Motor neuron (in vitro differentiated cells): ENCODE results near the gene TPMT. TPM values are rescaled to one million over a fixed set of nuclear protein-coding genes. Genes with fewer than 3 reads are reported as not detected.
A peak's percentile ranks its signal among the peaks of the same experiment; 100 is the strongest.
"Not testable (repeated sequence)": the region's sequence is repeated elsewhere in the genome, so short reads cannot be mapped to it uniquely, and the experiment has no call there.

Experiments used
- ATAC-seq, 8 experiments: fragments of 200-7000 bp; cut with Tn5 transposase; replicated peaks in 6 of 8; 2 replicates each; pipeline ENCODE4 v1.8.0; 2021; ENCODE audit warnings: mild to moderate bottlenecking in 8 of 8, moderate library complexity in 8 of 8
- H3K27ac ChIP-seq, 2 donors: fragments of 250-450 bp; sonication (Bioruptor Pico); 2 replicates each; pipeline ENCODE4 v1.9.0; 2021; ENCODE audit warnings: antibody characterized with exemption in 2 of 2, mild to moderate bottlenecking in 2 of 2, moderate library complexity in 1 of 2
- H3K4me1 ChIP-seq, 2 donors: fragments of 250-450 bp; sonication (Bioruptor Pico); replicated peaks in 1 of 2; 2 replicates each; pipeline ENCODE4 v1.6.1; 2021; ENCODE audit warnings: antibody characterized with exemption in 2 of 2, mild to moderate bottlenecking in 2 of 2, moderate library complexity in 1 of 2
- H3K4me3 ChIP-seq, 5 donors: fragments of 250-450 bp; sonication (Bioruptor Pico); 2 replicates each; pipeline ENCODE4 v1.9.0; 2021; ENCODE audit warnings: antibody characterized with exemption in 5 of 5, mild to moderate bottlenecking in 5 of 5, moderate library complexity in 4 of 5
- WGBS, 10 experiments: fragments of 450-650 bp; shearing (Covaris generic); methylation state at CpG; one replicate each; pipeline ENCODE4 v1.0.0; 2022; 5-methylcytosine and 5-hydroxymethylcytosine counted together
- in situ Hi-C, 9 experiments: fragments of 400-800 bp; cut with MboI; loops; one replicate each; pipeline ENCODE4 v1.15.0; 2021; ENCODE audit warnings: low sequenced_read_pairs in 9 of 9, low pct_unique_long_range_greater_than_20kb in 2 of 9; ENCODE audit not compliant: unreplicated experiment in 9 of 9
- total RNA-seq, 8 experiments: library from RNA; unstranded; fragments of 300-600 nt; gene quantifications; 2 replicates each; pipeline versions ENCODE4 v1.2.3 to v1.2.4, GENCODE V29; 2022

TPMT gene
- total RNA-seq, 8 experiments from 2014 or later = 6.7 to 24.3 (median 13.7) TPM

DNA sequence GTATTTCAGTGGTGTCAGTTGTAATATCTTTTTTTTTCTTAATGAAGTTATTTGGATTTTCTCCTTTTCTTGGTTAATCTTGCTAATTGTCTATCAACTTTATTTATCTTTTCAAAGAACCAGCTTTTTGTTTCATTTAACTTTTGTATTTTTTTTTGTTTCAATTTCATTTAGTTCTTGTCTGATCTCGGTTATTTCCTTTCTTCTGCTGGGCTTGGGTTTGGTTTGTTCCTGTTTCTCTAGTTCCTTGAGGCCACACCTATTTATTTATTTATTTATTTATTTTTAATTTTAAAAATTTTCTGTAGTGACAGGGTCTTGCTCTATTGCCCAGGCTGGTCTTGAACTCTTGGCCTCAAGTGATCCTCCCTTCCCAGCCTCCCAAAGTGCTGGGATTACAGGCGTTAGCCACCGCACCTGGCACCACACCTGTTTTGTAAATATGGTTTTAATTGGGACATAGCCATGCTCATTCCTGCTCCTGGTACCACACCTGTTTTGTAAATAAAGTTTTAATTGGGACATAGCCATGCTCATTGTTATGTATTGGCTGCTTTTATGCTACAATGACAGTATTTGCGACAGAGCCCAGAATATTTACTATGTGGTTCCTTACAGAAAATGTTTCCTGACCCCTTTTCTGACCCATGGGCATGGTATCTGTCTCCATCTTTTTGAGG is 22.5 kb upstream of the TPMT start:
- Histone ChIP-seq H3K4me3 (no peak overlapping the region), H3K27ac (no peak overlapping the region), H3K4me1 (no peaks in the 10 kb centered on the region)
- 86 to 100% (median 95%) methylated on average over 1 to 4 of the region's 4 CpGs for WGBS, 10 experiments
- no peak for ATAC-seq
- in situ Hi-C loops = no loop called here

DNA sequence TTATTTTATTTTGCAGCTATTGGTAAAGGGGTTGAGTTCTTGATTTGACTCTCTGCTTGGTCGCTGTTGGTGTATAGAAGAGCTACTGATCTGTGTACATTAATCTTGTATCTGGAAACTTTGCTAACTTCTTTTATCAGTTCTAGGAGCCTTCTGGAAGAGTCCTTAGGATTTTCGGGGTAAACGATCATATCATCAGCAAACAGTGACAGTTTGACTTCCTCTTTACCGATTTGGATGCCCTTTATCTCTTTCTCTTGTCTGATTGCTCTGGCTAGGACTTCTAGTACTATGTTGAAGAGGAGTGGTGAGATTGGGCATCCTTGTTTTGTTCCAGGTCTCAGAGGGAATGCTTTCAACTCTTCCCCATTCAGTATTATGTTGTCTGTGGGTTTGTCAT is 21.3 kb upstream of the TPMT start:
- H3K27ac ChIP-seq, H3K4me1 ChIP-seq, H3K4me3 ChIP-seq, in situ Hi-C loops, ATAC-seq: not testable (repeated sequence)
- 60 to 100% (median 89%) methylated on average over 1 to 4 of the region's 4 CpGs; no CpG with 5 or more reads in 1 of the 10 experiments for WGBS, 10 experiments

DNA sequence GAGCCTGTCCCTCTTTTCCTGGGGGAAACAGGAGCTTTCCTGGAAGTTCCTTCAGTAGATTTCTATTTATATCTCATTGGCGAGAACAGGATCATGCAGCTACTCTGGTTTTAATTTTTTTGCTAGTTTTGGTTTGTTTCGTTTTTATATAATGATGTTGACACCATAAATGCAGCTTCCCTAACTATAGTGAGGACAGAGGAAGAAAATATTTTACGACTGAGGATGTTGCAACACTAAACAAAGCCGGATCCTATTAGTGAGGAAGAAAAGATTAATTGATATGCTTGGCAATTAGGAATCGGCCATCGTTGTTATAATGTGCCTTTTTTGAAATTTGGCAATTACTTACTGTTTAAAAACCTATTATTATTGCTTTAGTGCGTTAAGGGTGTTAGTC is 17.0 kb upstream of the TPMT start:
- Histone ChIP-seq H3K27ac (no peak overlapping the region), H3K4me1 (no peaks in the 10 kb centered on the region), H3K4me3 (no peak overlapping the region)
- no peak for ATAC-seq
- WGBS, 10 experiments = 33 to 100% (median 78%) methylated on average over 1 to 7 of the region's 7 CpGs
- in situ Hi-C loops = no loop called here

DNA sequence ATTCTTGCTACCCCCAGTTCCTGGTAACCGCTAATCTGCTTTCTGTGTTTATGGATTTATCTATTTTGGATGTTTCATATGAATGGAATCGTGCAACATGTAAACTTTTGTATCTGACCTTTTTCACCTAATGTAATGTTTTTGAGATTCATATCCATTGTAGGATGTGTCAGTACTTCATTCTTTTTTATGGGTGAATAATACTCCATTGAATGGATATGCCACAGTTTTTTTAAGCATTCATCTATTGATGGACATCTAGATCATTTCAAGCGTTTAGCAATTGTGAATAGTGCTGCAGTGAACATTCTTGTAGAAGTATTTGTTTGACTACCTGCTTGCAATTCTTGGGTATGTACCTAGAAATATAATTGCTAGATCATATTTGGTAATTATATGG is 13.4 kb upstream of the TPMT start:
- H3K27ac ChIP-seq = no peak overlapping the region
- H3K4me3 ChIP-seq = no peak overlapping the region
- H3K4me1 ChIP-seq = no peaks in the 10 kb centered on the region
- 94 to 100% (median 100%) methylated on average over 1 to 3 of the region's 3 CpGs; no CpG with 5 or more reads in 1 of the 10 experiments for WGBS, 10 experiments
- no peak for ATAC-seq
- in situ Hi-C loops = no loop called here

DNA sequence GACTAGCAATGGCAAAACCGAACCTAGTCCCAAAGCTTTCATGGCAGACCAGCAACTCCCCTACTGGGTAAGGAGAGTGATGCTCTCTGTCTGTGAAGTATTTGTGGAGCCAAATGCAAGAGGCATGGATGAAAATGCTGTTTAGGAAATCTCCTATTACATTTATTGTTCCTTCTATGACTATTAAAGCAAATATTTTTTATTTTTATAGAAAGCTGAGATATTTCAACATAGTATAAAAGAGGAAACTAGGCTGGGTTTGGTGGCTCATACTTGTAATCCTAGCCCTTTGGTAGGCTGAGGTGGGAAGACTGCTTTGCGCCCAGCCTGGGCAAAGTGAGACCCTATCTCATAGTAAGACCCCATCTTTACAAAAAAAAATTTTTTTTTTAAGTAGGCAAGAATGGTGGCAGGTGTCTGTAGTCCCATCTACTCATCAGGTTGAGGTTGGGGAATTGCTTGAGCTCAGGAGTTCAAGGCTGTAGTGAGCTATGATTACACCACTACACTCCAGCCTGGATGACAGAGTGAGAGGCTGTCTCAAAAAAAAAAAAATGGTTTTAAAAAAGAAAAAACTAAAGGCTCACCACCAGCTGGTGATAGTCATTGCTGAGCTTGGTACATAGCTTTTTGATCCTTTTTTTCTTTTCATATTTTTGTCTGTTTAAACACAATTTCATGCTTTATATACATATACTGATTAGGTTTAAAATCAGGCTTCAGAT is 11.6 kb upstream of the TPMT start:
- Histone ChIP-seq H3K27ac (no peak overlapping the region), H3K4me3 (no peak overlapping the region), H3K4me1 (no peaks in the 10 kb centered on the region)
- 83 to 100% (median 97%) methylated on average over 1 to 2 of the region's 2 CpGs for WGBS, 10 experiments
- in situ Hi-C loops = no loop called here
- ATAC-seq = no peak

DNA sequence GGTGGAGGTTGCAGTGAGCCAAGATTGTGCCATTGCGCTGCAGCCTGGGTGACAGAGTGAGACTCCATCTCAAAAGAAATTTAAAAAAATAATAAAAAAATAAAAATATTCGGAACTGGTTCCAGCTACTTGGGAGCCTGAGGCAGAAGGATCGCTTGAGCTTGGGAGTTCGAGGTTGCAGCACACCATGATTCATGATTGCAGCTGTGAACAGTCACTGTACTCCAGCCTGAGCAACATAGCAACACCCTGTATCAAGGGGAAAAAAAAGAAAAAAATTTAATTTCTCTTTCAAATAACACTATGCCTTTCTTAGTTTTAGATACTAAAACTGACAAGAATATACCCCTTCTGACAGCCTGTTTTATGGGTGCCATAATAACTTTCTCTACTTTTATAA is 10.9 kb upstream of the TPMT start:
- ATAC-seq = no peak
- WGBS, 10 experiments = 84 to 100% (median 98%) methylated on average over 3 to 4 of the region's 4 CpGs; no CpG with 5 or more reads in 2 of the 10 experiments
- Histone ChIP-seq H3K4me1 (no peaks in the 10 kb centered on the region), H3K4me3 (no peak overlapping the region), H3K27ac (no peak overlapping the region)
- in situ Hi-C loops = no loop called here

DNA sequence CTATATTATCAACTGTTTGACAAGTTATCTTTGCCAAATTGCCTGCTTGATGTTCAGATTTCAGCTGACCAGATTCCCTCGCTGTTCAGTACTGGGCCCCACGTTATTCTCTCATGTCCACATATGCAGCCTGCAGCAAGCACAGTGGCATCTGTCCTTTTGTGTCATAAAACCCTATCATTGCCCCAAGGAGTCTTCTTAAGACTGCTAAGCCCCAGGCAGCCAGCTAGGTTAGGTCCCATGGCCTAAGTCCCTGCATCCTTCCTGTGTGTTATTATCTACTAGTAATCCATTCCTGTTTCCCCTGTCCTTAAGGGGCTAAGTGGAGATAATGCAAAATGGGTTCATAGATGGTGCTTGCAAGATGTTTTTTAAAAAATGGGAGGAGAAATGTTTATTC is 7.5 kb upstream of the TPMT start:
- in situ Hi-C loops = no loop called here
- 65 to 100% (median 82%) methylated on average over 1 to 2 of the region's 2 CpGs; no CpG with 5 or more reads in 6 of the 10 experiments for WGBS, 10 experiments
- no peak overlapping the region for H3K4me3 ChIP-seq
- H3K27ac ChIP-seq = no peak overlapping the region
- ATAC-seq = no peak
- no peaks in the 10 kb centered on the region for H3K4me1 ChIP-seq

DNA sequence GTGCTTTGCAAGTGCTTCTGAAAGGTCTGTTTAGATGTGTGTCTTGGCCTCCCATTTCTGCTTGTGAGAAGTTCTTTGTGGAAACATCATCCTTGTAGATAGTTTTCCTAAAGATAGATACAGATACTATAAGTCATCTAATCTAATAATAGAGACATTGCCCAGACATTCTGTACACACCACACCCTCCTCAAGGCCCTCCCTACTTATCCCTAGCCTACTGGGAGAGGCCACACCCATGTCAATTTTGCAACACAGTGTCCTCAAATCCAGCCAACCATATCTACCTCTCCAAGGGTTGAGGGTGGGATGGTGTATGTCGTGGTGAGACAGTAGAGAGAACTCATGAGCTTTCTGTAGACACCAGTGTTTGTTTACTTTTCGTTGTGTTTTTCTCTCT is 6.6 kb upstream of the TPMT start:
- ATAC-seq = peak in 3 of 8 experiments; percentile 50 to 94 (median 93)
- in situ Hi-C loops = no loop called here
- WGBS, 10 experiments = 33 to 100% (median 92%) methylated on average over 1 to 2 of the region's 2 CpGs; no CpG with 5 or more reads in 4 of the 10 experiments
- H3K27ac ChIP-seq = no peak overlapping the region
- no peak overlapping the region for H3K4me3 ChIP-seq
- H3K4me1 ChIP-seq = no peaks in the 10 kb centered on the region

DNA sequence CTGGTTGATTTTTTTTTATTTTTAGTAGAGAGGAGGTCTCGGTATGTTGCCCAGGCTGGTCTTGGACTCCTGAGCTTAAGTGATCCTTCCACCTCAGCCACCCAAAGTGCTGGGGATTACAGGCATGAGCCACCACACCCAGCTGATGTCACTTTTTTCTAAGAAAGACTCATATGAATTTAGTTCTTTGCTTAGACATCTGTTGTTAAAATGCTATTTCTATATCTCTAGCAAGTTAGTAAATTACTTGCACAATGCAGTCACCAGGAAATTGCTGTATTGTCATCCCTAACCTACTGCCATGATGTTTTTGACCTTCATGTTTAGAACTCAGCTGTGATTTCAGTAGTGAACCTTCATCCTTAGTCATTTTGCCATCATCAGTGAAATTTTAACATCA is 6.0 kb upstream of the TPMT start:
- no peak overlapping the region for H3K27ac ChIP-seq
- in situ Hi-C loops = no loop called here

DNA sequence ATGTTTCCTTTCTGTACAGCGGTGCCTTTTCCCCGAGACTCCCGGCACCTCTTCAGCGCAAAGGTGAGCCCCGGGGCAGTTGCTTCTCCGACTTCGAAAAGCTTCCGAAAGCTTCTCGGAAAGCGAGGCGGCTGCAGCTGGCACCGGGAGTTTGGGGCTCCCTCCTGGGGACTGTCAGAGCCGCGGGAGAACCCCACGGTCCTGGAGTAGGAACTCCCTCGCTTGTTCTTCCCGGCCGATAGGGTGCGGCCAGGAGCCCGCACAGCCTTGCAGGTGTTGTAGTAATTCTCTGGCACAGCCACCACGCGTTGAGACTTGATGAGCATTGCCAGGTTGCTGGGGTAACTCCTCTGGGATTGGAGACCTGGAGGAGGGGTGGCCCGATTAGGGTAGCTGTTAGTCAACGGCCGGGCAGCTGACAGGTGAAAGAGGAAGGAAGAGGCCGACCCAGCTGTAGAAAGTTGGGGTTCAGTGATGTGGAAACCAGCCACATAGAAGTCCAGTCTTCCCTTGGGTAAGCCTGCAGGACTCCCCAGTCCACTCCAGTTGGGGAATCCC is 1.1 kb upstream of the TPMT start:
- Histone ChIP-seq H3K4me3 (peak overlapping the region; percentile 69 to 88 (median 79)), H3K4me1 (peaks cover 8 to 9% of the 10 kb centered on the region in 2 donors), H3K27ac (peak overlapping the region; percentile 58 to 62)
- in situ Hi-C loops = no loop called here
- 0 to 40% (median 5%) methylated on average over 3 to 9 of the region's 26 CpGs; no CpG with 5 or more reads in 7 of the 10 experiments for WGBS, 10 experiments
- peak; percentile 0 to 14 (median 5) for ATAC-seq

More for the DNA sequence above, 6.0 kb upstream of the TPMT start:
- Histone ChIP-seq H3K4me3 (no peak overlapping the region), H3K4me1 (peaks cover 0 to 2% of the 10 kb centered on the region in 2 donors)
- peak in 2 of 8 experiments; percentile 73 for ATAC-seq
- whole genome bisulfite sequencing, 10 experiments = 75 to 100% (median 83%) methylated on average over 1 of the region's 1 CpG; no CpG with 5 or more reads in 7 of the 10 experiments

DNA sequence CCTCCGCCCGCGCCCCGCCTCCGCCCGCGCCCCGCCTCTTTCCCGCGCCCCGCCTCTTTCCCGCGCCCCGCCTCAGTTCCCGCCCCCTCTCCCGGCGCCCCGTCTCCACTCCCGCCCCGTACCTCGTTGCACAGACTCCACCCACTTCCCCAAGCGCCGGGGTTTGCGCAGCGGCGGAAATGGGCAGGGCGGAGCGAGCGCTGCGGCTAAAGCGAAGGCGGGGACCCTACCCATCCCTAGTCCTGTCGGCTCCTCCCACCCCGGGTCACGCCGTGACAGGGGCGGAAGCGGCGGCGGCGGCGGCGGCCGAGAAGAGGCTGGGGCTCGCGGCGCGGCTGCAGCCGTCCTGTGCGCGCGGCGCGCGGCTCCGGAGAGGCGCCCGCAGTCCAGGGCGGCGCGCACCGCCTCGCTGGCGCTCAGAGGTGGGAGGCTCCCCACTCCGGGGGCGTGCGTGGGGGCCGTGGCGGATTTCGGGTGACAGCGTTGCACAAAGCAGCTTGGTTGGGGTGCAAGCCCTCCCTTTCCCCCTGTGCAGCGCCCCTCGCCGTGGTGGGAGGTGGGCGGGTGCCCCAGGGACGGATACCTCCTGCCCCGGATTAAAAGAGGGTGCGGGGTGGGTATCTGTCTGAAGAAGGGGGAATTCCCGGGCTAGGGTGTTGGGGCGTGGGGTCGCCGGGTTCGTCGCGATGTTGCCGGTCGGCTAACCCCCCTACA is 430 bp upstream of the TPMT start, which contains the start of gene KDM1B:
Gene KDM1B, plus strand, starts transcription at position 273 of the 714 bp plus-strand sequence. CDS start 4,474 bp downstream, outside the sequence.
- in situ Hi-C loops = no loop called here
- Histone ChIP-seq H3K4me1 (peaks cover 8 to 9% of the 10 kb centered on the region in 2 donors), H3K27ac (peak within 1 kb of the TSS; percentile 83 to 88), H3K4me3 (peak within 1 kb of the TSS; percentile 69 to 88 (median 79))
- WGBS, 10 experiments = no CpG with 5 or more reads among the region's 87 CpGs
- peak; percentile 83 to 95 (median 93) for ATAC-seq

DNA sequence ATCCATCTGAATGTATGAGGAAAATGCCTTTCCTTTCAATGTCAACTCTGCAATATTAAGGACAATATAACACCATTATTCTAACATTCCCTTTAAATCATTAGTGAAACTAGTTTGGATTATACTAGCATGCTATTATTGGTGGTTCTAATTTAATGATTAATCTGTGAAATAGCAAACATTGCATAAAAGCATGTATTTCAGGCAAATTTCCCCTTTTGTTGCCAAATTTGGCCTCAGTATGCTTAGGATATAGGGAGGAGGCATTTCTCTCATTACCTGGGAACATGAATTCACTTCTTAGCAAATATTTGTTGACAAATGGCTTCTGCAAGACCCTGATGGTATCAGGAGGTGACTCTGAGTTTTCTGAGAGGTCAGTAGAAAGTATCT is 1.6 kb downstream of the TPMT start:
- peak overlapping the region in 1 of 5 donors; percentile 77 for H3K4me3 ChIP-seq
- no peak for ATAC-seq
- no peak overlapping the region for H3K27ac ChIP-seq
- peaks cover 8 to 9% of the 10 kb centered on the region in 2 donors for H3K4me1 ChIP-seq
- in situ Hi-C loops = no loop called here

DNA sequence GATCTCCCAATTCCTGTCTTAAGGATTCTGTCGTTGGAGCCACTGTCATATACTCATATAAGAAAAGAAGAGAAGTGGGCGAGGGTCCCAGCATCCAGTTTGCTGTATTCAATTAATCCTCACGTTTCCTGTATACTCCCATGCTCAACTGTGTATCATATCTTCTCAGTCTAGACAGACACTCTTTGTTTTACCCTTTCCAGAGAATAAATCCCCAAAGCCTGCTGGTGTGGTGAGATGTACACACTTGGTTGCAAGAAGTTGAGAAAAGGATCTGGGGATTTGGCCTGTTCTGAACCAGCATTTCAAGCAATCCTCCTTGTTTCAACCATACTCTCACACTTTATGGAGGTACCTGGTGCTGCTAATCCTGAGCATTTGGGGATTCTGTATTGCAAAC is 3.1 kb downstream of the TPMT start:
- Histone ChIP-seq H3K4me3 (no peak overlapping the region), H3K4me1 (peaks cover 8 to 9% of the 10 kb centered on the region in 2 donors), H3K27ac (no peak overlapping the region)
- WGBS, 10 experiments = 39 to 100% (median 90%) methylated on average over 1 to 3 of the region's 3 CpGs; no CpG with 5 or more reads in 2 of the 10 experiments
- in situ Hi-C loops = no loop called here
- ATAC-seq = no peak
